22Rv1 (cell line): ENCODE data around the gene BCAT1.

Experiments
- CTCF ChIP-seq: fragments of 450-650 bp; IDR thresholded peaks from 2 replicates; pipeline ENCODE4 v1.5.1; 2017; ENCODE audit warnings: mild to moderate bottlenecking
- ZFX ChIP-seq: fragments of 450-650 bp; IDR thresholded peaks from 2 replicates; pipeline ENCODE4 v1.6.1; 2017; ENCODE audit warnings: antibody characterized with exemption, borderline replicate concordance

DNA sequence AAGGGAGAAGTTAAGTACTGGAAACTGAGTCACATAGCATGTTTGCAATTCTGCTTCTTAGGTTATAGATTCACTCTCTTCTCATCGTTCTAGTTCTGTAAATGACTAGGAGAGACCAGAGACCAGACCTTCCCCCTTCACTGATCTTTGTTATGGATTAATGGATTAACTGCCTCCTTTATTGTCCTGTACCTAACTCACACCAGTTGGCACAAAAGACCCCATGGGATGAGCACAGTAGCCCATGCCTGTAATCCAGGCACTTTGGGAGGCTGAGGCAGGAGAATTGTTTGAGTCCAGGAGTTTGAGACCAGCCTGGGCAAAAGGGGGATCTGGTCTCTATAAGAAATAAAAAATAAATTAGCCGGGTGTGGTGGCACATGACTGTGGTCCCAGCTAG lies 20.8 kb downstream of the BCAT1 start:
- TF ChIP-seq CTCF = no peak
- TF ChIP-seq ZFX = no peak
